Muscle of arm (tissue), 12 donors: ENCODE measurements around the gene PTPRN2. TPM values are rescaled to one million over a fixed set of nuclear protein-coding genes. Genes with fewer than 3 reads are reported as not detected.
"Not testable (repeated sequence)": the region's sequence is repeated elsewhere in the genome, so short reads cannot be mapped to it uniquely, and the experiment has no call there.

Experiments
- DNase-seq: peaks from one replicate; pipeline ENCODE4 v3.0.0-alpha.2; 2013
- polyA plus RNA-seq, 12 donors: library from polyadenylated mRNA; unstranded; fragments of 120-200 nt; gene quantifications; one replicate each; pipeline ENCODE4 v1.2.1, GENCODE V29; 2013; ENCODE audit not compliant: insufficient read length in 12 of 12

PTPRN2 gene
- polyA plus RNA-seq, 12 donors, result 1.6 to 8.7 (median 2.3) TPM; not detected in 1

DNA sequence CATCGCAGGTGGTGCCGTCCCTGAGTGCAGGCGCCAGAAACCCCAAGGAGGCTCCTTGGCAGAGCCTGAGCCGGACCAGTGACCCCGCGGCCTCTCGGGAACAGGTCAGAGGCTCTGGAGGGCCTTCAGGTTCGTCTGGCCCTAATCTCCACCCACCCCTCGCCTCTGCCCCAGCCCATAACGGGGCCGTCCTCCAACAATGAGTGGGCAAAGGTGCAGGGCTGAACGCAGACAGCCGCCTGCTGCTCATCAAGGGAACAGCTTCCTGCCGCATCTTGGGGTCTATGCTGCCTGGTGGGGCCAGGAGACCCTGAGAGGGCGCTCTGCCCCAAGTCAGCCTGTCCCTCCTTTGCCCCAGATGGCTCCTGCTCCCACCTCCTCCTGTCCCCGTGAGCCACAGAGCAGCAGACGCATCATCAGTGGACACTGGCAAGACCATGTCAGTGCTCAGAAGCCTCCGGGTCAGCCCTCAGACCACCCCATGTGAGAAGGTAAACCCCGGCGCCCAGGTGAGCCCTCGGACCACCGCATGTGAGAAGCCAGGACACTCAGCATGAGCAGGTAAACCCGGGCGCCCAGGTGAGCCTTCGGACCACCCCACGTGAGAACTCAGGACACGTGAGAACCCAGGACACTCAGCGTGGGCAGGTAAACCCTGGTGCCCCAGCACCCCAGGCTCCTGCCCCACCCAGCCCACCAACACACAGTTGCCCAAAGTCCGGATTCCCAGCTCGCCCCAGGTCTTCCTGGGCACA lies 142.0 kb downstream of the PTPRN2 start:
- DNase-seq, result no peak

DNA sequence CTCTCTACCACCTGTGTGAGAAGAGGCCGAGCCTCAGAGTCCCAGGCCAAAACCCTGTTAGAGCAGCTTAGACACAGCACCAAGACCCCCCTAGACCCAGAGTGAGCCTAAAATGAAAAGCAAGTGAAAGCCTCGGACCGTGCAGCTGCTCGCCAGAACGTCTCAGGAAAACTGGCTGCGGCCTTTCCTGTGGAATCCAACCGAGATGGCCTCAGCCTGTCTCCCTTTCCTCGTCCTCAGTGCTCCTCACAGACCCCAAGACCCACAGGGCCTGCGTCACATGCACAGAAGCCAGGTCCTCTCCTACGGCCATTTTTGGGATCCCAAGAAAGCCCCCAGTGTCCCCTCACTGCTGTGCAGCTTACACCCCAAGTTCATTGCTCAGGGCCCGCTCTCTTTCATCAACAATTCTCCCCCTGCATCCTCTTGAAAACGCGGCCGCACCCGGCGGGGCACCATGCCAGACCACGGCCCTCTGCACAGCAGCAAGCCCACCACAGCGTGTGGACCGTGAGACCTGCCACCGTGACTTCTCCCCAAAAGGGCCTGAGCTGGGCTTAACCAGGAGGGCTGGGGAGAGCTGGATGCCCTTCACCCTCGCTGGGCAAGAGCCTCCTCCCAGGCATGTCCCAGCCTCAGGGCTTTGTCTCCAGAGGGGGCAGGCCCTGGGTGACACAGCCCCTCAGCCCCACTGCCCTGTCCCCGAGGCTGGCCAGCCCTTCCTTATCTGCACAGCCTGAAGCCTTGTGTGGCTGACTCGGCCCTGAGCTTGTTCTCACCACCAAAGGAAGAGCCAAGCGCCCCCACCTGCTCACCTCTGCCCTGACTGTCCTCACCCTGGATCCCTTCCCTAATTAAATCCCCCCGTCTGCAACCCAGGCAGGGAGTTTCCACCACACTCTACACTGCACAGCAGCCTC lies 142.9 kb downstream of the PTPRN2 start:
- no peak for DNase-seq

DNA sequence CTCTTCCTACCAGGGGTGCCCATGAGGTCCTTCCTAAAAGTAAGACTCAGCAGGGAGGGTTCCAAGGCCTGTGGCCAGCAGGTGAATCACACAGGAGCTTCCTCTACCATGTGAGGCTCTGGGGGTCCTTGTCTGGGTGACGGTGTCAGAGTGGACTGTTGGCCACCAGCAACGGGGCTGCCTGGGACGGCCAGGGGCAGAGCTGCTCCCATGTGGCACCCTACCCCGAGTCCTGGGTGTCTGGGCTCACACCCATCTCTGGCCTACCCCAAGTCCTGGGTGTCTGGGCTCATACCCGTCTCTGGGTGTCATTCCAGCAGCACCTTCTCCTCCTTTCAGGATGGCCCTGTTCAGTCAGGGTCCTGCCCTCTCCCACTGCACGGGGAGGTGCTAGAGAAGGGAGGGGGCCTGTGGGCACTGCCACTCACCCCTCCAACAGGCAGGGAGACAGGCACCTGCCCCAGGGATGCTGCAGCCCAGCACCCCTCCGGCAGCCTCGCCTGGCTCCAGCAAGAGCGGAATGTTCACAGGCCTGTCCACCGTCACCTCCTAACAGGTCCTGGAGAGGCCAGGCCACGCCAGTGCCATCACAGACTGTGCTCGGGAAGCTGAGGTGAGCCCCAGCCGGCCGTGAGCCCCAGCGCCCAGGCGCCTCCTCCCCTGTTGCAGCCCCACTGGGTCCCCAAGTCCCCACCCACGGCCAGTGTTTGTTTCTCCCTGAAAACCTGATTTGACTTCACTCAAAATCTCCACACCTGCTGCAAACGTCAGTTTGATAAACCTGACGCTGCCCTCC lies 143.7 kb downstream of the PTPRN2 start:
- DNase-seq, result no peak

DNA sequence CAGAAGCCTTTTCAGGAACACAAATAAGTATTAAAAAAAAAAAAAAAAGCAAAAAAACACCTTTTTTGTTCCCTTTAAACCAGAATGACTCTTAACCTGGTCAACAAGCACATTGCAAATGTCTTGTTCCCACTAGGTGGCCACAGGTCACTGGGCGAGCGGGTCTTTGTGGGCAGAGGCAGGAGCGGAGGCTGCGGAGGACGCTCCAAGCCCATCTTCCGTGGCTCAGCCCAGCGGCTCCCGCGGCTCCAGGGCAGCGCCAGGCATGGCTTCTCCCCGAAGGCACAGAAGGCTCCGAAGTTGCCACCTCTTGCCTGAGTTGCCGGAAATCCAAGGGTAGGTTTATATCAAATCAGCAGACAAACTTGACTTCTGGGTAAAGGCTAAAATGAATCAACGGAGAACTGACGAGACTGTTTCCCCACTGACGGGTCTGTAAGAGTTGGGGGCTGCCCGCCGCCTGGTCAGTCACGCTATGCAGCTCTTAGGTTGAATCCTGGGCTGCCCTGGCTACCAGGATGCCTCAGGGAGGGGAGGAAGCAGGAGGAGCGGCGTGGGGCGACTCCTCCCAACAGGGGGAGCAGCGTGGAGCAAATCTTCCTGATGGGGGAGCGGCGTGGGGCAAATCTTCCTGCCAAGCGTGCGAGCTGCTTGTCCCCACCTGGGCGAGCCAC lies 144.5 kb downstream of the PTPRN2 start:
- DNase-seq, result no peak

DNA sequence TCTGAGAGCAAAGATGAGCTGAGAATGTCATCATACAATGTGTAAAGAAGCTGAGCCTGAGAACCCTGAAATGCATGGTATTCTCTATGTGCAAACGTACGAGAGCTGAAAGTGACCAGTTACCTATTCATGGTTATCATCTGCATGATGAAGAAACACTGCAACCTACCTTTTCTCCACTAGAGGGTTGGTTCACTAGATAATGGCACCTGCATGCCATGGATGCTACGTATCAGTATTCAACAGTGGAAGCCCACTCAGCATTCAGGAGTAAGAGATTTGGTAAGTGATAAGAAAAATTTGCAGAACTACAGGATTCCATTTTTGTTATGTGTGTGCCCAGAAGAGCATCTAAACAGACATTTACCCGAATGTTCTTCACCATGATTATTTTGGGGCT lies 145.4 kb downstream of the PTPRN2 start:
- no peak for DNase-seq

DNA sequence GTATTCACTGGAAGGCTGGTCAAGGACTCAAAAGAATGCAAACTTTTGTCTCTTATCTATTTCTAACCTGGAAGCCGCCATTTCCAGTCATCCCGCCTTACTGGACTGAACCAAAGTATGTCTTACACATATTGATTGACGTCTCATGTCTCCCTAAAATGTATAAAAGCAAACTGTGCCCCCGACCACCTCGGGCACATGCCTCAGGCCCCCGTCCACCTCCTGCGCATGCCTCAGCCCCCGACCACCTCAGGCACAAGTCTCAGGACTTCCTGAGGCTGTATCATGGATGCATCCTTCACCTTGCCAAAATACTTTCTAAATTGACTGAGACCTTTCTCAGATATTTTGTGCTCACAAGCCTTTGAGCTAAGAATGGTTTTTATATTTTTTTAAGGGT lies 148.6 kb downstream of the PTPRN2 start:
- DNase-seq, result no peak

DNA sequence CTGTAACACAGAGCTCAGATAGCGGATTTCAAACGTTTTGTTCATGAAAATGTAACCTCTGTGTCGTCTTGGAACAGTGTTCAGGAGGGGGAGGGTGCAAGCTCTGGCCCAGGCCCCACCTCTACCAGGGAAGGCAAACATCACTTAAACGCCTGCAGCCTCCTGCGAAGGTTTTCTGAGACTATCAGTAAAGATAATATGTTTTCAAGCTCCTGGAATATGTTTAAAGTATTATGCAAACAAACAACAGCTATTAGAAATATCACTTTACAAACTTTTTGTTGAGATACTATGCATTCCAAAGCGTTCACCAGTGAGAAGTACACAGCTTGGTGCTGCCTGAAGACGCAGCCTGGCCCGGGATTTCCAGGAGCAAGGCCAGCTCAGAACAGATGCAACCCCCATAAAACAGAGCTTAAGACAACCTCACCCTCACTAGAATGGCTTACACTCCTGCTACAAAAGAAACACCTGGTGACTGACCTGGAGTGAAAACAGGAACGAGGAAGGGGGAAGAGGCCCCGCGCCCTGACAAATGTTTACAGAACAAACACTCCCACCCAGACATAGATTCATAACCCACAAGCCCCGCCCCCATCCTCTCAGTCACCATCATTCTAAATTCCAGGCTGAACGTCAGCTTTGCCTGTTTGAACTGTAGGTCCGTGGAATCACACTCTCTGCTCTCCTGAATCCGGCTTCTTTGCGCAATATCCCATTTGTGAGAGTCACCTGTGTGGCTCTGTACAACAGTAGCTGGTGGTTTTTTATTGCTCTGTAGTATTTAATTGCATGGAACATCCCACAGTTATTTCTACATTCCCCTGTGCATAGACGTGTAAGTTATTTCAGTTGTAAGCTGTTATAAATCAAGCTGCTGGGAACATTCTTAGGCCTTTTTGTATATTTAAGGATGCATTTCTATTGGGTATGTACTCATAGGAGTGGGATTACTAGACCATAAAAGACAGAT lies 155.0 kb downstream of the PTPRN2 start:
- DNase-seq, result no peak

DNA sequence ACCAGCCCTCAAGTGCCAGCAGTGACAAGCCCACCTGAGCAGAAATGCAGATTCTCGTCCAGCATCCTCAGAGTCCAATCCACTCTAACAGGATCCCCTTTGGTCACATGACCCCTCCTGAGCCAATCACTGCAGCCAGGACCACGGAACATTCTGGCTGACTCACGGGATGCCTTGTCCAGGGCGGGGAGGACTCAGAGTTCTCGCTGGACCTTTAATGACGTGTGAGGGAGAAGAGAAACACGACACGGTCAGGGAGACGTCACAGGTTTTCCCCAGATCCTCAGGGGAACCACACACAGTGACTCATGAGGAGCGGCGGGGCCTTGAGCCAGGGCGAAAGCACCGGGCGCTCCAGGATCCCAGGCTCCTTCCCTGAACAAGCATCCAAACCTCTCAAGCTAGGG lies 155.7 kb downstream of the PTPRN2 start:
- DNase-seq, result peak; percentile 38

DNA sequence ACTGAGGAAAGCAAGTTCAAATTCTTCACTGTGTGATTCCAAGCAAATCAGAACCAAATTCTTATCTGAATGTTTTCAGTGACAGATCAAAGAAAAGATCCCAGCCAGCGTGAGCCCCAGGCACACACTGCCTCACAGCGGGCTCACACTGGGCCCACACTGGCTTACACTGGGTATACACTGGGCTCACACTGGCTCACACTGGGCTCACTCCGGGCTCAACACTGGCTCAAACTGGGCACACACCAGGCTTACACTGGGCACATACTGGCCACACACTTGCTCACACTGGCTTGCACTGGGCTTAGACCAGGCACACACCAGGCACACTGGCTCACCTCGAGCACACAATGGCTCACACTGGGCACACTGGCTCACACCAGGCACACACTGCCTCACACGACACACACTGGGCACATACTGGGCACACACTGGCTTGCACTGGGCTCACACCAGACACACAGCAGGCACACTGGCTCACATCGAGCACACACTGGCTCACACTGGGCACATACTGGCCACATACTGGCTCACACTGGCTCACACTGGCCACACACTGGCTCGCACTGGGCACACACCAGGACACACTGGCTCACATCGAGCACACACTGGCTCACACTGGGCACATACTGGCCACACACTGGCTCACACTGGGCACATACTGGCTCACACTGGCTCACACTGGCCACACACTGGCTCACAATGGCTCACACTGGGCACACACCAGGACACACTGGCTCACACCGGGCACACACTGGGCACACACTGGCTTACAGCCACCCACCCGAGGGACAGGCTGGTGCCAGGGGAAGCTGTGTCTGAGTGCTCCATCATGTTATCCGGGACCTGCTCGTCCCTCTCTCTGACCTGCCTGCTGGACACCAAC lies 156.3 kb downstream of the PTPRN2 start:
- no peak for DNase-seq

DNA sequence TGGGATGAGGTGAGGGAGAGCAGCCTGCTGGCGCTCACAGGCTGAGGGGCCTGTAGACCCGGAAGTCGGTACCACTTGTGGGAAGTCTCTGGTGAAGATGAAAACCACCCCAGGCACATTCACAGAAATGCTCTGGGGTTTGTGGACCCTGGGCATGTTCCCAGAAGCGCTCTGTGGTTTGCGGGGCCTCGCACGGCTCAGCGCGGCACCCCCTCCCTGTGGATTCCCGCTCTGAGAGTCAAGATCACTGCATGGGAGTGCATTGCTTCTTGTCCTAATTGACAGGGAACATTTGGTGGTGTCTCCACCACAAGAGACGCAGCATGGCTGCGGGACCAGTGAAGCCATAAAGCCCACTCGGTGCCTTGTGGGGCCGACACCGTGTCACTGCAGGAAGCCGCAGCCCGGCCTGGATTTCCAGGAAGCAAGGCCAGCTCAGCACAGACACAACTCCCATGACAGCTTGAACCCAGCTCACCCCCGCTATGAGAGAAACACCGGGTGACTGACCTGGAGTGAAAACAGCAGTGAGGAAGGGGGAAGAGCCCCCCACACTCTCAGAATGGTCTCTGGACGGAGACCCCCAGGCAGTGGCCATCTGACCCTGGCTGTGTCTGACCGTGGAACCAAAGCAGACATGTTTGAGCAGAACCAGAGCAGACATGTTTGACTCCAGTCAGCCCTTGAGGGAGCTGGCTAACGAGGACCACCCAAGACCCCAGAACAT lies 157.2 kb downstream of the PTPRN2 start:
- DNase-seq, result no peak

DNA sequence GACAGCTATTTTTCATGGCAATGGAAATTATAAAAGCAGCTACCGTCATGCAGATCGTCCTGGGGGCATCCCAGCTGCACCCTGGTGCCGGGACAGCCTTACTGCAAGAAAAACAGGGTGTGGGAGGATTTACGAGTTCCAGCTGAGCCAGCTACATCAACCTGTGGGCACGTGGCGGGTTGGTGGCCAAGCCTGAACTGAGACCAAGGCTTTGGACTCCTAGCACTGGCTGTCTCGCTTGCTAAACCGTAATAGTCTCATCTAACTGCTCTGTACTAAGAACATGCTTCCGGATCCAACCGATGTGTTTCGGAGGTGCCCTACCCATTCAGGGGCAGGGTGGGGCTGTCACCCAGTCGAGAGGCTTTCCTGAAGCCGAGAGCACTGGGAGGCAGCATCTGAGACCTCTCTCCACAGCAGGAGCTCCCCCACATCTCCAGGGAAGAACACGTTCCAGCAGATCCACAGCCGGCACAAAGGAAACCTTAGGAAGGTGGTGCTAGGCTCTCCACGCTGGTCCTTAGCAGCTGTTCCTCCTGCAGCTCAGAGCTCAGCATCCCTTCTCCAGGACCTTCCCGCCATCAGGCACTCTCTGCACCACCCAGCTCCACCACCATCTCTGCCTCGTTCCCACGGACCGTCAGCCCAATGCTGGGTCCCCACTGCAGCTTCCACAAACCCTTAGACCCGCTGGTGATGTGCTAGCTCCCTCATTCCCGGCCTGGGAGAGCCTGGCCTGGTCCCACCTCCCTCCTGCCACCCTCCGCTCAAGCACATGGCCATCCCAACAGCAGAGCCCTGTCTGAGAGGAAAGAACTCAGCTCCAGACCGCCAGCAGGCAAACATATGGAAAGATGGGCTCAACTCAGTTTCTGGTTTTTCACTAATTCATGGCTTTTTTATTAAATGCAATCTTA lies 158.5 kb downstream of the PTPRN2 start:
- DNase-seq, result no peak

DNA sequence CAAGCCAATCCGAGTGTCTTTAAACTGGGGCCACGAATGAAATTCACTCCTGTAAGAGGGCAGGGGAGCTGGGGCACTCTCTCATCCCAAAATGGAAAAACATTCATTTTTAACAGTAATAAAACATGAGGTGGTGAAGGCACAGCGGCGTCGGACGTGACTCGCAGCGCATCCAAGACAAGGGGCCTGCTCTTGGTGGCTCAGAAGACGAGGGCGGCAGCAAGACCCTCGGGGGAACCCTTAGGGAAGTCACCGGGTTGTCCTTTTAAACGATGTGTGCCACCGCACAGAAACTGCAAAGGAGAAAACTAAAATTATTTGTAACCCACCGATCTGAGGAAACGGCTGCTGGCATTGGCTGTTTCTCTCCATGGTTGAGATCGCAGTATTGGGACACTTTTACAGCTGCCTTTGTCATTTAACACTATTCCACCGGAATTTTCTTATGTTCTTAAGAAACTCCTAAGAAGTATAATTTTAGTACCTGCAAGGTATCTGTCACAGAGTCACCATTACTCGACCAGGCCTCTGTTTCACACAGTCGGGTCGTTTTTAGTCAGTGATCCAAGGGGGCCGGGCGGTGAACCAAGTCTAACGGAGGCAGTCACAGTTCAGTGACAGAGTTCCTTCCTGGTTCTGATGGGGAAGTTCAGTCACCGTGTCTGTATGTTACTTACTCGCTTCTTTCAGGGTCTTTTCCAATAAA lies 159.3 kb downstream of the PTPRN2 start:
- no peak for DNase-seq

DNA sequence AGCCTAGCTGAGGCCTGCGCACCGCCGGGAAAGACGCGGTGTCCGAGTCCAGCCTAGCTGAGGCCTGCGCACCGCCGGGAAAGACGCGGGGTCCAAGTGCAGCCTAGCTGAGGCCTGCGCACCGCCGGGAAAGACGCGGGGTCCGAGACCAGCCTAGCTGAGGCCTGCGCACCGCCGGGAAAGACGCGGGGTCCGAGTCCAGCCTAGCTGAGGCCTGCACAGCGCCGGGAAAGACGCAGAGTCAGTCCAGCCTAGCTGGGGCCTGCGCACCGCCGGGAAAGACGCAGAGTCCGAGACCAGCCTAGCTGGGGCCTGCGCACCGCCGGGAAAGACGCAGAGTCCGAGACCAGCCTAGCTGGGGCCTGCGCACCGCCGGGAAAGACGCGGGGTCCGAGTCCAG lies 161.9 kb downstream of the PTPRN2 start:
- not testable (repeated sequence) for DNase-seq

DNA sequence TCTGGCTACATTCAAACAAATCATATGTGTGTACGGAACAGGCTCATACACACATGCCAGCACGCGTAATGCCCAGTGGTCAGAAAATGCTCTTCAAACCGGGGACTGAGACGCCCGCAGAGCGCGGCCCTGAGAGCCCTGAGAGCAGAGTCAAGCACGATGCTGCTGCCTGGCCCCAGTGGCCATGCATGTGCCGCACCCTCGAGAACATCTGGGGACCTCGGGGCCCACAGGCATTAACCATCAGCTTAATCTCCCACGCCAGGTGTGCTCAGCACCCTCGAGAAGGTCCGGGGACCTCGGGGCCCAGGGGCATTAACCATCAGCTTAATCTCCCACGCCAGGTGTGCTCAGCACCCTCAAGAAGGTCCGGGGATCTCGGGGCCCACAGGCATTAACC lies 163.1 kb downstream of the PTPRN2 start:
- DNase-seq, result no peak

DNA sequence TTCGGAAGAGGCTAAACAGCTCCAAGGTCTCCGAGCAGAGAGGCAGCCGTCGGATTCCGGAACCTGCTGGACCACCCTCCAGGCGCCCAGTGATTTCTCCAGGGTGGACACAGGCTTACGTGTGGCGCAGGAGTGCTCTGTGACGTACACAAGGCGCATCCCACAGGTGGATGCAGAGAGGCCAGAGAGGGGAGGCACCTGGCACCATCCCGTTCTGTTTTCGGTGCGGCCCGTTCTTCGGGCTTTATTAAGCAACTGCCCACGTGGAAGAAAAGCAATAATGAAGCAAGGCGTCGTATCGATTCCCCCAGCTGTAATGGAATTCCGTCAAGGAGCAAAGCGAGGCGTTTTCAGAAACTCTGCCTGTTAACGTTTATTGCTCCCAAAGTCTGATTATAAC lies 163.6 kb downstream of the PTPRN2 start:
- DNase-seq, result no peak

DNA sequence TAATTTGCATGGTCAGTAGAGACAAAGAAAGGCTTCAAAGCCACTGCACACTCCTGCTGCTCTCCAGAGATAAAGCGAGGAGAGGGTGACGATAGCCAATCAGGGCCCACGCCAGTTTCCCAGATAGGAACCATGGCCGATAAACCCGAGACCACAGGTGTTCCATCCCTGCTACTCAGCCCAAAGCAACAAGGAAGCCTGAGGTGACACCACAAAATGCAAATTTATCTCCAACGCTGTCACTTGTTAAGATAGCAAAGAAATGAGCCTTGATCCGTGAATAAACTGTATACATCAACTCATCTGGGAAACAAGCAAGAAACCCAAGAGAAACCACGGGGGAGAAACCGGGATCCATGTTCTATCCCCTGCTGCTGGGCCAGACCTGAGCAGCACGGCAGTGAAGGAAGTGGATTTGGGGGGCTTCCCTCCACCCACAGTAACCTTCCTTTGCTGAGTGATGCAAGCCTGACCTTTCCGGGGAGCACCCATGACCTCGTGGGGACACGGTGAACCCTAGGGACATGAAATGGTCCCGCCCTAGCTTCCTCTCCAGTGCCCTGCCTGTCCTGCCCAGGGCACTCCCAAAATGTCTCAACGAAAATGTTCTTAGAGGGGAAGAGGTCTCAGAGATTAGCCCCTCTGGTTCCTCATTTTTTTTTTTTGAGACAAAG lies 164.6 kb downstream of the PTPRN2 start:
- DNase-seq, result no peak
